ENCODE results near the gene PKMYT1. TPM values are rescaled to one million over a fixed set of nuclear protein-coding genes. Genes with fewer than 3 reads are reported as not detected.

PKMYT1 gene
- total RNA-seq, 1 donor from 2014 or later: 4.6 TPM

- DNase-seq (ENCODE audit: low spot score): peak; percentile 79
- no peak within 1 kb of the TSS for H3K9ac ChIP-seq
- peak within 1 kb of the TSS; percentile 75 for H2AFZ ChIP-seq (replicated peaks)
- no peaks in the 10 kb centered on the region for H3K9me3 ChIP-seq (ENCODE audit: low read depth)
- H3K4me2 ChIP-seq: peak within 1 kb of the TSS; percentile 98
- peaks cover 18% of the 10 kb centered on the region for H3K4me1 ChIP-seq
- H4K20me1 ChIP-seq (ENCODE audit: low read depth): peaks cover 36% of the 10 kb centered on the region
- no peaks in the 10 kb centered on the region for H3K36me3 Mint-ChIP-seq
- peak within 1 kb of the TSS; percentile 63 for H3K4me3 ChIP-seq
- H3K79me2 ChIP-seq (ENCODE audit: low read depth): no peaks in the 10 kb centered on the region
- no peak within 1 kb of the TSS for H3K27ac ChIP-seq
- peaks cover 5% of the 10 kb centered on the region for H3K9me3 Mint-ChIP-seq
- H3K27me3 Mint-ChIP-seq (ENCODE audit: insufficient read depth, low read depth): peaks cover 22% of the 10 kb centered on the region
- peaks cover 41% of the 10 kb centered on the region for H3F3A ChIP-seq (ENCODE audit: low read depth)
- H3K36me3 ChIP-seq: no peaks in the 10 kb centered on the region
- peaks cover 70% of the 10 kb centered on the region for H3K27me3 ChIP-seq
- peaks cover 12% of the 10 kb centered on the region for H3K4me1 Mint-ChIP-seq
- TF ChIP-seq CTCF (IDR thresholded peaks at IDR 0.05): peak; percentile 42
- TF ChIP-seq EZH2 (IDR thresholded peaks at IDR 0.05): peak; percentile 26
- TF ChIP-seq EZH2phosphoT487 (IDR thresholded peaks at IDR 0.05): no peak
- no peak within 1 kb of the TSS for H3K27ac Mint-ChIP-seq
- H3K4me3 Mint-ChIP-seq: peak within 1 kb of the TSS; percentile 86
Measured at GRCh38 chr16:2963723-2964474, 16.3 kb downstream of the PKMYT1 start, which contains the start of gene KREMEN2. KREMEN2 (plus strand) TSS chr16:2964275; CDS start chr16:2964521, 246 bp downstream.

- H3K4me2 ChIP-seq: peak overlapping the region; percentile 98
- no peak overlapping the region for H3K27ac ChIP-seq
- Mint-ChIP-seq H3K27me3 (ENCODE audit: insufficient read depth, low read depth) (peaks cover 18% of the 10 kb centered on the region), H3K9me3 (peaks cover 3% of the 10 kb centered on the region), H3K4me1 (peaks cover 10% of the 10 kb centered on the region), H3K27ac (no peak overlapping the region), H3K4me3 (peak overlapping the region; percentile 86), H3K36me3 (no peaks in the 10 kb centered on the region)
- H2AFZ ChIP-seq (replicated peaks): peak overlapping the region; percentile 75
- H3K79me2 ChIP-seq (ENCODE audit: low read depth): no peaks in the 10 kb centered on the region
- H3K9ac ChIP-seq: no peak overlapping the region
- peak overlapping the region; percentile 63 for H3K4me3 ChIP-seq
- peaks cover 30% of the 10 kb centered on the region for H4K20me1 ChIP-seq (ENCODE audit: low read depth)
- peaks cover 39% of the 10 kb centered on the region for H3F3A ChIP-seq (ENCODE audit: low read depth)
- peaks cover 64% of the 10 kb centered on the region for H3K27me3 ChIP-seq
- H3K9me3 ChIP-seq (ENCODE audit: low read depth): no peaks in the 10 kb centered on the region
- H3K4me1 ChIP-seq: peaks cover 18% of the 10 kb centered on the region
- H3K36me3 ChIP-seq: no peaks in the 10 kb centered on the region
- no peak for TF ChIP-seq EZH2phosphoT487 (IDR thresholded peaks at IDR 0.05)
- peak; percentile 8 for TF ChIP-seq EZH2 (IDR thresholded peaks at IDR 0.05)
- no peak for TF ChIP-seq CTCF (IDR thresholded peaks at IDR 0.05)
- peak; percentile 54 for DNase-seq (ENCODE audit: low spot score)
Measured at GRCh38 chr16:2963074-2963722, 17.0 kb downstream of the PKMYT1 start.

DNA sequence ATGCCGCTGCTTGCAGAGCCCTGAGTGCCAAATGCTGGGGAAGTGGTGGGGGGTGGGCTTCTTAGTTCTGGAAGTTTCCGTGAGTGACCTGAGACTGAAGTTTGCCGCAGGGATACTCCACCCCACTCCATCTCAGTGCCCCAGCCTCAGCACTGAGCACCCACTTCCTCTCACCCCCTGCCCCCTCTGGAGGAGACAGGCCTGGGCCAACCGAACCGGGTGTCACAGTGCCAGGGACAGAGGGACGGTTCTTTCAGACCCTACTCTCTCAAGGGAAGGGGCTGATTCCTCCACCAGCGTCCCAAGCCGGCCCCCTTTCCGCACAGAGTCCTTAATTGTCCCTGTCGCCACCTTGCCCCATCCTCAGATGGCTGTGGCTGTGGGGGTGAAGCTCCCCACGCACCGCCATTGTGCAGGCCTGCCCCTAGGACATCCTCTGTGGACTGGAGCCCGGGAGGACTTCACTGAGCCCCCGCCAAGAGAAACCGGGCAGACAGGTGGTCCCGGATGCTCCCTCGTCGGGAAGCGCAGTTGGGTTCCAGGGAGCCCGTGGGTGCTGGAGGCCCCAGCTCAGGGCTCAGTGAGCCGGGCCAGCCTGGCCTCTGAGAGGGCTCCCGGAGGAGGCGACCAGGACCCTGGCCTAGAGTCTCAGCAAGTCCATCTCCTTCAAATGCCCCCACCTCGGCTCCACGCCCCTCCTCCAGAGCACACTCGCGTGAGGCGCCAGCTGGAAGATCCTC, 17.7 kb downstream of the PKMYT1 start:
- Histone ChIP-seq H3K27me3 (peaks cover 57% of the 10 kb centered on the region), H4K20me1 (ENCODE audit: low read depth) (peaks cover 23% of the 10 kb centered on the region), H3K9ac (no peak overlapping the region), H3K4me2 (peak overlapping the region; percentile 98), H3K27ac (no peak overlapping the region), H3K79me2 (ENCODE audit: low read depth) (no peaks in the 10 kb centered on the region), H3K4me1 (peaks cover 18% of the 10 kb centered on the region), H3K36me3 (no peaks in the 10 kb centered on the region), H2AFZ (replicated peaks) (no peak overlapping the region), H3K4me3 (peak overlapping the region; percentile 63), H3K9me3 (ENCODE audit: low read depth) (no peaks in the 10 kb centered on the region), H3F3A (ENCODE audit: low read depth) (peaks cover 35% of the 10 kb centered on the region)
- TF ChIP-seq CTCF (IDR thresholded peaks at IDR 0.05) (no peak), EZH2 (IDR thresholded peaks at IDR 0.05) (peak; percentile 9), EZH2phosphoT487 (IDR thresholded peaks at IDR 0.05) (no peak)
- Mint-ChIP-seq H3K9me3 (no peaks in the 10 kb centered on the region), H3K36me3 (no peaks in the 10 kb centered on the region), H3K4me3 (peak overlapping the region; percentile 72), H3K27ac (no peak overlapping the region), H3K4me1 (peaks cover 7% of the 10 kb centered on the region), H3K27me3 (ENCODE audit: insufficient read depth, low read depth) (peaks cover 15% of the 10 kb centered on the region)
- peak; percentile 24 for DNase-seq (ENCODE audit: low spot score)

Measured in neural progenitor cell (in vitro differentiated cells).